22Rv1 (cell line): ENCODE data around the gene CROT.

Source experiments
- CTCF ChIP-seq: fragments of 450-650 bp; IDR thresholded peaks from 2 replicates; pipeline ENCODE4 v1.5.1; 2017; ENCODE audit warnings: mild to moderate bottlenecking
- ZFX ChIP-seq: fragments of 450-650 bp; IDR thresholded peaks from 2 replicates; pipeline ENCODE4 v1.6.1; 2017; ENCODE audit warnings: antibody characterized with exemption, borderline replicate concordance

- TF ChIP-seq CTCF (no peak), ZFX (no peak)
These were observed 65.7 kb downstream of the CROT start for GRCh38 chr7:87411186-87411585.
